ENCODE results near the gene NANOS3.
"Not testable (repeated sequence)": the region's sequence is repeated elsewhere in the genome, so short reads cannot be mapped to it uniquely, and the experiment has no call there.

NANOS3 gene

GRCh38 chr19:13887018-13887436 lies 10.1 kb downstream of the NANOS3 start:
- no peak for DNase-seq

- no peak for DNase-seq
Measured at GRCh38 chr19:13887517-13887916, 10.6 kb downstream of the NANOS3 start.

- no peak for DNase-seq
Measured at GRCh38 chr19:13888281-13888680, 11.3 kb downstream of the NANOS3 start.

- no peak for DNase-seq
Measured at GRCh38 chr19:13890136-13890535, 13.2 kb downstream of the NANOS3 start.

GRCh38 chr19:13892870-13893269 lies 15.9 kb downstream of the NANOS3 start:
- no peak for DNase-seq

GRCh38 chr19:13894552-13894951 lies 17.6 kb downstream of the NANOS3 start:
- no peak for DNase-seq

GRCh38 chr19:13896227-13896626 lies 19.3 kb downstream of the NANOS3 start:
- DNase-seq = no peak

- DNase-seq = no peak
Measured at GRCh38 chr19:13899393-13899792, 22.5 kb downstream of the NANOS3 start.

- no peak for DNase-seq
Measured at GRCh38 chr19:13899912-13900584, 23.1 kb downstream of the NANOS3 start.

- DNase-seq = no peak
Measured at GRCh38 chr19:13902993-13903555, 26.1 kb downstream of the NANOS3 start.

GRCh38 chr19:13905634-13906520 lies 28.9 kb downstream of the NANOS3 start, which contains the start of the genes BRME1 and CC2D1A:
TSS of gene BRME1 (minus strand) at chr19:13906117. CDS start at chr19:13904892, 1,225 bp downstream.
TSS of gene CC2D1A (plus strand) at chr19:13906201. CDS start at chr19:13906442, 241 bp downstream.
- peak; percentile 92 for DNase-seq

- DNase-seq = no peak
Measured at GRCh38 chr19:13906521-13906904, 29.6 kb downstream of the NANOS3 start.

- no peak for DNase-seq
Measured at GRCh38 chr19:13906910-13907309, 30.0 kb downstream of the NANOS3 start.

GRCh38 chr19:13908674-13909073 lies 31.7 kb downstream of the NANOS3 start:
- no peak for DNase-seq

- no peak for DNase-seq
Measured at GRCh38 chr19:13909430-13909829, 32.5 kb downstream of the NANOS3 start.

GRCh38 chr19:13913352-13913751 lies 36.4 kb downstream of the NANOS3 start:
- DNase-seq = no peak

- no peak for DNase-seq
Measured at GRCh38 chr19:13914777-13915176, 37.8 kb downstream of the NANOS3 start.

- DNase-seq = no peak
Measured at GRCh38 chr19:13917888-13918406, 41.0 kb downstream of the NANOS3 start.

GRCh38 chr19:13918726-13919411 lies 41.9 kb downstream of the NANOS3 start:
- DNase-seq = no peak

GRCh38 chr19:13920524-13920923 lies 43.6 kb downstream of the NANOS3 start:
- no peak for DNase-seq

- DNase-seq = no peak
Measured at GRCh38 chr19:13920940-13921747, 44.2 kb downstream of the NANOS3 start.

- not testable (repeated sequence) for DNase-seq
Measured at GRCh38 chr19:13922118-13922517, 45.2 kb downstream of the NANOS3 start.
